Liver (tissue), 9 donors: ENCODE results near the gene TMEM87B. TPM values are rescaled to one million over a fixed set of nuclear protein-coding genes. Genes with fewer than 3 reads are reported as not detected.

Experiments
- DNase-seq: peaks from one replicate; pipeline ENCODE4 v3.0.0-alpha.2; 2017; ENCODE audit warnings: low spot score
- H3K27ac ChIP-seq, 2 donors: one replicate each; pipeline ENCODE4 v1.7.0; 2013; ENCODE audit warnings: inconsistent platforms in 2 of 2, low read length in 2 of 2, control low read depth in 1 of 2, low read depth in 1 of 2, mild to moderate bottlenecking in 1 of 2
- H3K27me3 ChIP-seq, 4 donors: one replicate each; pipeline versions ENCODE4 v1.6.1 to v1.7.0; 2013; ENCODE audit warnings: low read length in 3 of 4, inconsistent platforms in 1 of 4, mild to moderate bottlenecking in 1 of 4, moderate library complexity in 1 of 4; ENCODE audit not compliant: control insufficient read depth in 4 of 4, insufficient read depth in 4 of 4
- H3K36me3 ChIP-seq, 4 donors: one replicate each; pipeline versions ENCODE4 v1.6.1 to v1.7.0; 2013; ENCODE audit warnings: low read length in 3 of 4, mild to moderate bottlenecking in 3 of 4, low read depth in 1 of 4, moderate library complexity in 1 of 4; ENCODE audit not compliant: control insufficient read depth in 4 of 4, insufficient read depth in 3 of 4
- H3K4me1 ChIP-seq, 4 donors: one replicate each; pipeline versions ENCODE4 v1.6.1 to v1.7.0; 2013; ENCODE audit warnings: low read length in 3 of 4, mild to moderate bottlenecking in 3 of 4, moderate library complexity in 1 of 4; ENCODE audit not compliant: control insufficient read depth in 4 of 4, insufficient read depth in 4 of 4
- H3K4me3 ChIP-seq, 3 donors: one replicate each; pipeline versions ENCODE4 v1.6.1 to v1.7.0; 2013; ENCODE audit warnings: low read length in 3 of 3, control low read depth in 1 of 3, low read depth in 1 of 3, mild to moderate bottlenecking in 1 of 3
- H3K9ac ChIP-seq, 2 donors: one replicate each; pipeline ENCODE4 v1.7.0; 2013; ENCODE audit warnings: low read length in 2 of 2, mild to moderate bottlenecking in 2 of 2, moderate library complexity in 2 of 2, control low read depth in 1 of 2, low read depth in 1 of 2
- H3K9me3 ChIP-seq, 4 donors: one replicate each; pipeline versions ENCODE4 v1.6.1 to v1.7.0; 2013; ENCODE audit warnings: low read length in 3 of 4; ENCODE audit not compliant: control insufficient read depth in 4 of 4
- ATF3 ChIP-seq: IDR thresholded peaks from 2 replicates; pipeline ENCODE4 v1.6.1; 2016; ENCODE audit warnings: antibody characterized with exemption
- CTCF ChIP-seq: fragments of 150-350 bp; IDR thresholded peaks from 2 replicates; pipeline ENCODE4 v1.5.1; 2017; ENCODE audit warnings: improper control_type of control experiment, low read depth, low read length; ENCODE audit not compliant: missing input control
- EGR1 ChIP-seq, 2 donors: IDR thresholded peaks; 2 replicates each; pipeline ENCODE4 v1.6.1; 2016 to 2018; ENCODE audit warnings: antibody characterized with exemption in 2 of 2, low read depth in 2 of 2
- FOXA1 ChIP-seq: IDR thresholded peaks from 2 replicates; pipeline ENCODE4 v1.6.1; 2016; ENCODE audit warnings: antibody characterized with exemption
- FOXA2 ChIP-seq: IDR thresholded peaks from 2 replicates; pipeline ENCODE4 v1.6.1; 2016; ENCODE audit warnings: antibody characterized with exemption
- GABPA ChIP-seq, 2 donors: IDR thresholded peaks in 1 of 2; conservative IDR thresholded peaks in 1 of 2; 2 replicates each; pipeline ENCODE4 v1.6.1; 2016; ENCODE audit warnings: antibody characterized with exemption in 2 of 2, mild to moderate bottlenecking in 1 of 2, moderate library complexity in 1 of 2
- HNF4A ChIP-seq, 2 donors: conservative IDR thresholded peaks; 2 replicates each; pipeline ENCODE4 v1.6.1; 2016; ENCODE audit warnings: antibody characterized with exemption in 2 of 2, mild to moderate bottlenecking in 2 of 2
- HNF4G ChIP-seq: IDR thresholded peaks from 2 replicates; pipeline ENCODE4 v1.6.1; 2016; ENCODE audit warnings: antibody characterized with exemption
- JUND ChIP-seq, 2 donors: IDR thresholded peaks; 2 replicates each; pipeline ENCODE4 v1.6.1; 2016; ENCODE audit warnings: antibody characterized with exemption in 2 of 2
- MAX ChIP-seq: IDR thresholded peaks from 2 replicates; pipeline ENCODE4 v1.6.1; 2016; ENCODE audit warnings: antibody characterized with exemption
- NR2F2 ChIP-seq: IDR thresholded peaks from 2 replicates; pipeline ENCODE4 v1.6.1; 2016; ENCODE audit warnings: antibody characterized with exemption
- RAD21 ChIP-seq, 2 donors: IDR thresholded peaks; 2 replicates each; pipeline ENCODE4 v1.6.1; 2016; ENCODE audit warnings: antibody characterized with exemption in 2 of 2, mild to moderate bottlenecking in 2 of 2
- REST ChIP-seq: IDR thresholded peaks from 2 replicates; pipeline ENCODE4 v1.6.1; 2016; ENCODE audit warnings: antibody characterized with exemption, mild to moderate bottlenecking
- RXRA ChIP-seq, 2 donors: IDR thresholded peaks; 2 replicates each; pipeline ENCODE4 v1.6.1; 2017 to 2018; ENCODE audit warnings: antibody characterized with exemption in 2 of 2, mild to moderate bottlenecking in 1 of 2
- SP1 ChIP-seq: IDR thresholded peaks from 2 replicates; pipeline ENCODE4 v1.6.1; 2018; ENCODE audit warnings: antibody characterized with exemption, mild to moderate bottlenecking
- TAF1 ChIP-seq: conservative IDR thresholded peaks from 2 replicates; pipeline ENCODE4 v1.6.1; 2016; ENCODE audit warnings: antibody characterized with exemption, mild to moderate bottlenecking
- ZBTB33 ChIP-seq: IDR thresholded peaks from 2 replicates; pipeline ENCODE4 v1.6.1; 2016; ENCODE audit warnings: antibody characterized with exemption
- WGBS: extraction: QIAGEN DNeasy Blood & Tissue Kit; methylation state at CpG from one replicate; pipeline ENCODE4 v1.1.7; 2013; 5-methylcytosine and 5-hydroxymethylcytosine counted together
- polyA plus RNA-seq, 2 donors: library from polyadenylated mRNA; stranded (reverse) in 1 of 2; unstranded in 1 of 2; fragments of 200-250 nt in 1 of 2; fragments of >200 nt in 1 of 2; fragmentation: Nextera tagmentation in 1 of 2; extraction: Ambion mirVana in 1 of 2; gene quantifications; one replicate each; pipeline versions ENCODE4 v1.2.1 to v1.2.3, GENCODE V29; 2013 to 2015
- total RNA-seq, 2 donors: library from RNA; depleted of rRNA; stranded (reverse); fragments of >200 nt; gene quantifications; one replicate each; pipeline ENCODE4 v1.2.3, GENCODE V29; 2014
- donor health status: healthy.
- donor health status: healthy.
- donor health status: healthy.
- donor health status: healthy.
- donor health status: healthy.

TMEM87B gene
- total and polyA plus RNA-seq, 4 donors = 3.6 to 10.1 (median 6.0) TPM

GRCh38 chr2:112151271-112151670 is 96.2 kb downstream of the TMEM87B start:
- Histone ChIP-seq H3K4me3 (no peak overlapping the region), H3K27ac (no peak overlapping the region), H3K36me3 (peaks cover 0 to 1% (median 0%) of the 10 kb centered on the region in 4 donors), H3K27me3 (no peaks in the 10 kb centered on the region), H3K9ac (no peak overlapping the region), H3K4me1 (peaks cover 0 to 5% (median 0%) of the 10 kb centered on the region in 4 donors), H3K9me3 (no peaks in the 10 kb centered on the region)
- DNase-seq = no peak
- no peak for TF ChIP-seq REST
- TF ChIP-seq HNF4A (conservative IDR thresholded peaks at IDR 0.05) = no peak
- TF ChIP-seq TAF1 = no peak
- no peak for TF ChIP-seq ZBTB33
- no peak for TF ChIP-seq GABPA (IDR thresholded peaks at IDR 0.05 in 1 of 2, conservative IDR thresholded peaks at IDR 0.05 in 1 of 2)
- no peak for TF ChIP-seq SP1
- no peak for TF ChIP-seq EGR1 (IDR thresholded peaks at IDR 0.05; ENCODE audit: low read depth in 2 of 2)
- no peak for TF ChIP-seq CTCF
- TF ChIP-seq NR2F2 = no peak
- no peak for TF ChIP-seq HNF4G
- TF ChIP-seq FOXA1 = no peak
- WGBS = 93% methylated on average over 5 of the region's 5 CpGs

GRCh38 chr2:112151701-112152440 is 96.8 kb downstream of the TMEM87B start:
- Histone ChIP-seq H3K9me3 (no peaks in the 10 kb centered on the region), H3K36me3 (peaks cover 0 to 1% (median 0%) of the 10 kb centered on the region in 4 donors), H3K4me3 (no peak overlapping the region), H3K27me3 (no peaks in the 10 kb centered on the region), H3K4me1 (peaks cover 0 to 9% (median 0%) of the 10 kb centered on the region in 4 donors), H3K27ac (no peak overlapping the region), H3K9ac (no peak overlapping the region)
- 96% methylated on average over 18 of the region's 18 CpGs for WGBS
- no peak for DNase-seq
- TF ChIP-seq RXRA (IDR thresholded peaks at IDR 0.05) = no peak
- no peak for TF ChIP-seq HNF4A (conservative IDR thresholded peaks at IDR 0.05)
- TF ChIP-seq JUND (IDR thresholded peaks at IDR 0.05) = no peak
- TF ChIP-seq CTCF = no peak
- TF ChIP-seq MAX = no peak
- TF ChIP-seq RAD21 (IDR thresholded peaks at IDR 0.05) = no peak
- TF ChIP-seq EGR1 (IDR thresholded peaks at IDR 0.05; ENCODE audit: low read depth in 2 of 2) = no peak
- no peak for TF ChIP-seq NR2F2
- no peak for TF ChIP-seq SP1
- no peak for TF ChIP-seq HNF4G
- TF ChIP-seq FOXA2 = no peak
- TF ChIP-seq ZBTB33 = no peak
- no peak for TF ChIP-seq ATF3
